HG03442 (cell line): Measurements from ENCODE around the gene CHAMP1.

Experiments used
- ATAC-seq: cut with Tn5 transposase; IDR thresholded peaks from one replicate; pipeline ENCODE4 v1.9.1; 2021; ENCODE audit warnings: mild to moderate bottlenecking, moderate library complexity; ENCODE audit not compliant: unreplicated experiment

The CHAMP1 gene

GRCh38 chr13:114299604-114300305, 14.5 kb upstream of the CHAMP1 start:
- ATAC-seq = no peak

DNA sequence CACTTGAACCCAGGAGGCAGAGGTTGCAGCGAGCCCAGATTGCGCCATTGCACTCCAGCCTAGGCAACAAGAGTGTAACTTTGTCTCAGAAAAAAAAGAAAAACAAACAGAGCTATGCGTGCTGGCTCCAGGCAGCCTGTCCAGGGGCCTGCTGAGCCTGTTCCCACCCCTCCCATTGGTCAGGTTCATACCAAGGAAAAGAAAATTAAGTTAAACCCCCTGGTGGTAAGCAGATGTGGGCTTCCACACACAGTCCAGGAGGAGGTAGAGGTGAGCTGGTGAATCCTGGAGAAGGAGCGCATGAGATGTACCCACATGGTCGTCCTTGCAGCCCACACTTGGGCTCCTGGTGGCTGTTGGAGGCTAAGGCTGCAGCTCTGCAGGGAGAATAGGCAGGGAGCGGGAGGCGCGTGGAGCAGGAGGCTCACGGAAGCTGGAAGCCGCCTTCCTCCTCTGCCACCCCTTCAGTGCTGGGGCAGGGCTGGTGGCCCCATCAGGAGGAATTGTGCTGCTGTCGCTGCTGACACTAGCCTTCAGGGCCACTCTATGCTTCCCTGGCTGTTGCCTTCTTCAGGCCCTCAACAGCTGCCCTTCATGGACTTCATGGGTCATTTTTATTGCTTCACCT, 10.5 kb upstream of the CHAMP1 start:
- no peak for ATAC-seq

DNA sequence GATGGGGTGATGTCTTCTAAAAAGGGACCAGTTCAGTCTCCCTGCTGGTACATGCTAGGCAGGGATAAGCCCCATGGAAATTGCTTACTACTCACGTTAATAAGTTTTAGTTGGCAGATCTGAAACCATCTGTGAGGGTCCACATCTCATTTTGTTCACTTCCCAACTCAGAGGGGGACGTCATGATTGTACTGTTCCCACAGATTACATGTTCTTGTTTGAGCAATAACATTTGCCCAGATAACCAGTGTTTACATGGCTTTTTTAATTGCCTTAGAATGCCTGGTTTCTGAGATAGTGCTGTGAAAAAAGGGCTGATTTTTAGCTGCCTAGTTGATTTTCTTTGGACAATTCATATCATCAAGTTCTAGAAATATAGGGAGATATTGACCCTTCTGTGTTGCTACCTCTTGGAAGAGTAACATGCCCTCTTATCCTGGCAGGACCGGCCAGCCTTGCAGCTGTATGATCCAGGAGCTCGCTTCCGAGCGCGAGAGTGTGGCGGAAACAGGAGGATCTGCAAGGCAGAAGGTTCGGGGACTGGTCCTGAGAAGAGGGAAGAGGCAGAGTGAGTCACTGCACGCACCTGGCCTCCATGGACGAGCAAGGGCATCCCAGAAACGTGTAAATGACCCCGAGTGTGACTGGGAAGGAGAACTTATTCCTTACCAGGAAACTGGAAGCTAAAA, 9.8 kb upstream of the CHAMP1 start:
- no peak for ATAC-seq

DNA sequence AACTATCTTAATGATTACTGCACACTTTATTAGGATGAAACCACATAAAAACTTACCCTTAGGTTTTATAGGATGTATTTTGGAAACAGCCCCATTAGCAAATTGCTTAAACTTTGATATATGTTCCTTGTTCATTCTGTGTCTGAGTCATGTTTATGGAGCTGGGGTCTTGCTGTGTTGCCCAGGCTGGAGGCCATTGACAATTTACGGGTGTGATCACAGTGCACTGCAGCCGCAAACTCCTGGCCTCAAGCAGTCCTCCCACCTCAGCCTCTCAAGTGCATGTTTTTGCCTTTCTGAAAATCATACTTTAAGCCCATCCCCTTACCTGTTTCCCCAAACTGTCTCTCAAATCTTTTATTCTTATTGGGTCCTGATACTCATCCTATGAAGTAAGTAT, 5.2 kb upstream of the CHAMP1 start:
- no peak for ATAC-seq

GRCh38 chr13:114309806-114310410, 4.4 kb upstream of the CHAMP1 start:
- no peak for ATAC-seq

- no peak for ATAC-seq
Measured at GRCh38 chr13:114310956-114311355, 3.3 kb upstream of the CHAMP1 start.

DNA sequence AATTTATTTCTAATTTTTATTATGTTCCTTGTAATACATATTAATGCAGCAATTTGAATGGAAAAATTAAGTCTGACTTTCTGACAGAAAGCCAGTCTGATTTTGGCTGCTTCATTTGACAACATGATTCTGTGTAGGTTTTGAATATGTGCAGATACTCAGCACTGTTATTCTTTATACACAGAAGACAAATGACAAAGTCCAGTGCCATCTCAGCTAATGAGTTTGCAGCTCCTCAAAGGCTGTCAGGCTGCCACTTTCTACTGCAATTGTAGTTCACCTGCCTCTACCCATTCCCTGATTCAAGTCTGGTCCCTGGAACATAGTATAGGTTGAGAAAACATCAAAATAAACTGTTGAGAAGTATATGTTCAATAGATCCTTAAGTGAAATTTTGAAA, 2.9 kb upstream of the CHAMP1 start:
- no peak for ATAC-seq

- no peak for ATAC-seq
Measured at GRCh38 chr13:114311908-114312307, 2.4 kb upstream of the CHAMP1 start.

DNA sequence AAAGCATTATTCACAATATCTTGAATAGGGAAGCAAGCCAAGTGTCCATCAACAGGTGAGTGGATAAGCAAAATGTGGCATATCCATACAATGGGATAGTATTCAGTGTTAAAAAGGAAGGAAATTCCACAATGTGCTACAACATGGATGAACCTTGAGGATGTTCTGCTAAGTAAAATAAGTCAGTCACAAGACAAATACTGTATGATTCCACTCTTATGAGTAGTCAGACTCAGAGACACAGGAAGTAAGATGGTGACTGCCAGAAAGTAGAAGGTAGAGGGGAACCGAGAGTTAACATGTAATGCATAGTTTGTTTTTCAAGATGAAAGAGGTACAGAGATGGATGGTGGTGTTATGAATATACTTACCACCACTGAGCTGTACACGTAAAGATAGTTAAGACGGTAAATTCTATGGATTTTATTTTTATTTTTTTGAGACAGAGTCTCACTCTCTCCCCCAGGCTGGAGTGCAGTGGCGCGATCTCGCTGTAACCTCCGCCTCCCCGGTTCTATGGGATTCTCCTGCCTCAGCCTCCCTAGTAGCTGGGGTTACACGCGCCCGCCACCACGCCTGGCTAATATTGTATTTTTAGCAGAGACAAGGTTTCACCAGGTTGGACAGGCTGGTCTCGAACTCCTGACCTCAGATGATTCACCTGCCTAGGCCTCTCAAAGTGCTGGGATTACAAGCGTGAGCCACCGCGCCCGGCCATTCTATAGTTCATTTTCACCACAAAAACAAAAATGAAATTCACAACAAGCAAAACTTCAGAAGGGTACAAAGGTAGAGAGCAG, 1.0 kb upstream of the CHAMP1 start:
- ATAC-seq = no peak

DNA sequence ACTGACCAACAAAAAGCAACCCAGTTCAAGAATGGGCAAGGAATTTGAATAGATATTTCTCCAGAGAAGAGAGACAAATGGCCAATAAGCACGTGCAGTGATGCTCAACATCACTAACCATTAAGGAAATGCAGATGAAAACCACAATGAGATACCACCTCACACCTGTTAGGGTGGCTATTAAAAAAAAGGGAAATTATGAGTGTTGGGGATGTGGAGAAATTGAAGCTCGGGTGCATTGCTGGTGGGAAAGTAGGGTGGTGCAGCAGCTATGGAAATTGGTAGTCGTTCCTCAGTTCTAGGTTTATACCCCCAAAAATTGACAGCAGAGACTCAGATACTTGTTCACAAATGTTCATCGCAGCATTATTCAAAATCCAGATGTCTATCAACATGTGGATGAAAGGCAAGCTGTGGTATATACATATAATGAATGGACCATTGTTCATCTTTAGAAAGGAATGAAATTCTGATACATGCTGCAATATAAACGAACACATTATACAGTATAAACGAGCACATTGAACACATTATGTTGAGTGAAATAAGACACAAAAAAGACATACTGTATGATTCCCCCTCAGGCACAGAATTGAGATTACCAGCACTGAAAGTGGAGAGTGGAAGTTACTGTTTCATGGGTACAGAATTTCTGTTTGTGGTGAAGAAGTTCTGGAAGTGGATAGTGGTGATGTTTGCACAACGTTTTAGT, 927 bp downstream of the CHAMP1 start:
- ATAC-seq = no peak

DNA sequence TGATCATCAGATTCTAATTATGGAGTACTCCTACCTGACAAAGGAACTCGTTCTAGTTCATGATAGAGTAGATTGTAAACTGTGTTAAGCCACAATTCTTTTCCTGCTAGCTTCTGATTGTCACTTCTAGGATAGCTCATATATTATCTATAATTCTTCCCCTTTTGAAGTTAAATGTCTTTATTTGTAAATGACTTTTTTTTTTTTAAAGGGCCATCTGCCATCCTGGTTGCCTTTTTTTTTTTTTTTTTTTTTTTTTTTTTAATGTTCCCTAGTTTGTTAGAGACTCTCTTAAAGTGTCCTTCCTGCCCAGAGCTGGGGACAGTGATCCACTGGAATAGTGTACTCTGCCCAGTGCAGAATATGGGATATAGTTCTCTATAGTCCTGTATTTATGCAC, 4.3 kb downstream of the CHAMP1 start:
- ATAC-seq = no peak

DNA sequence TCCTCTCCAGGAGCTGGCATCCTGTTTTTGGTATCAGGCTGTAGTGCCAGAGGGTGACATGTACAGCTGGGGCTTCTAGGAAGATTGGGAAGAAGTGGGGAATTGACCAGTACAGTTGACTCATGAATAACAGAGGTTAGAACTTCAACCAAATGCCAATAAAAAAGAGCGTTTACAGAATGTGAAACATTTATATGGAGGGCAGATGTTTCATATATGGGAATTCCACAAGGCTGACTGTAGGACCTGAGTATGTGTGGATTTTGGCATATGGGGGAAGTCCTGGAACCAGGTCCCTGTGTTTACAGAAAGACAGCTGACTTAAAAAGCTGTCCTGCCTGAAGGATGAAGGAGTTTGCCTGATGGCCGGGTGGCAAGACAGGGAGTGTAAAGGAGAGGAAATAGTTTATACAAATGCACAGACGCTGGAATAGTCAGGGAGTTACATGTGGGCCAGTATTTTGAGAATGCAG, 5.2 kb downstream of the CHAMP1 start:
- no peak for ATAC-seq

GRCh38 chr13:114320065-114320464, 5.8 kb downstream of the CHAMP1 start:
- no peak for ATAC-seq

DNA sequence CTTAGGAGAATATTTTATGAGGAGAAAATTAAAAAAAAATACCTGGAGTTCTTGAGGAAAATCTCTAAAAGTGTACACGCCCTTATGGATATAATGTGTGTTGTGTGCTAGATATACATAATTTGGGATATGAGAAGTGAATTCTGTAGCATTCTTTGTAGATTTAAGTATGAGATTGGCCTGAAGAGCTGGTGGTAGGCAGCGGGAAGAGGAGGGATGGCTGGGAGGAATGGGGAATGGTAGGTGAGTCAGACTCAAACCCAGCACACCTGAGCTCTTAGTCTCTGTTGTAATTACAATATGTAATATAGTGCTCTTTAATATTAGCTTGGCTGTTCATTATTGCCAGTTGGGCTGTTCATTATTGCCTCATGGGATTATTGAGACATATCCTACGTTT, 7.0 kb downstream of the CHAMP1 start:
- ATAC-seq = no peak

- ATAC-seq = no peak
Measured at GRCh38 chr13:114323349-114323748, 9.0 kb downstream of the CHAMP1 start.

- ATAC-seq = no peak
Measured at GRCh38 chr13:114324334-114324733, 10.0 kb downstream of the CHAMP1 start.

DNA sequence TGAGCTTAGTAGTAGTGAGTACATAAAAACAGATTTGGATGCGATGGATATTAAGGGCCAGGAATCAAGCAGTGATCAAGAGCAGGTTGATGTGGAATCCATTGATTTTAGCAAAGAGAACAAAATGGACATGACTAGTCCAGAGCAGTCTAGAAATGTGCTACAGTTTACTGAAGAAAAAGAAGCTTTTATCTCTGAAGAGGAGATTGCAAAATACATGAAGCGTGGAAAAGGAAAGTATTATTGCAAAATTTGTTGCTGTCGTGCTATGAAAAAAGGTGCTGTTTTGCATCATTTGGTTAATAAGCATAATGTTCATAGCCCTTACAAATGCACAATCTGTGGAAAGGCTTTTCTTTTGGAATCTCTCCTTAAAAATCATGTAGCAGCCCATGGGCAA, 11.4 kb downstream of the CHAMP1 start:
- ATAC-seq = no peak

GRCh38 chr13:114328034-114328433, 13.7 kb downstream of the CHAMP1 start:
- ATAC-seq = no peak

- ATAC-seq = no peak
Measured at GRCh38 chr13:114328595-114328994, 14.3 kb downstream of the CHAMP1 start.

DNA sequence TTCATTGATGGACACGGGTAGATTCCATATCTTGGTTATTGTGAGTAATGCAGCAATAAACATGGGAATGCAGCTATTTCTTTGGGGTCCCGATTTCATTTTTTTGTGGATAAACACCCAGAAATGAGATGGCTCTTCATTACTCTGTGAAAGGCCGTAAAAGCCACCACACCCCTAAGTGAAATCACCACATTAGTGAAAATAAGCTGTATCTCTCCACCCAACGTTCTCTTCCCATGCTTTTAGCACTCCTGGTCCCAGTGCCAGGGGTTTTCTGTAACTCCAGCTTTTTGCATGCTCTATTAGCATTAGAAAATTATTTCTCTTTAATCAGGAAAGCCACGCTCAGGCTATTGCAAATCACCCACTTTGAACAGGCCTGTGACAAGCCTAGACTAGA, 15.8 kb downstream of the CHAMP1 start:
- ATAC-seq = no peak
